GM12872 (cell line): Measurements from ENCODE around the gene SCMH1.

ENCODE experiments used
- TF ChIP-seq, protein P1 (sequence below): IDR thresholded peaks from 3 replicates; pipeline ENCODE4 v1.5.1; 2011; ENCODE audit warnings: low read depth, mild to moderate bottlenecking, low read length, moderate library complexity; ENCODE audit not compliant: insufficient read depth

Gene SCMH1

DNA sequence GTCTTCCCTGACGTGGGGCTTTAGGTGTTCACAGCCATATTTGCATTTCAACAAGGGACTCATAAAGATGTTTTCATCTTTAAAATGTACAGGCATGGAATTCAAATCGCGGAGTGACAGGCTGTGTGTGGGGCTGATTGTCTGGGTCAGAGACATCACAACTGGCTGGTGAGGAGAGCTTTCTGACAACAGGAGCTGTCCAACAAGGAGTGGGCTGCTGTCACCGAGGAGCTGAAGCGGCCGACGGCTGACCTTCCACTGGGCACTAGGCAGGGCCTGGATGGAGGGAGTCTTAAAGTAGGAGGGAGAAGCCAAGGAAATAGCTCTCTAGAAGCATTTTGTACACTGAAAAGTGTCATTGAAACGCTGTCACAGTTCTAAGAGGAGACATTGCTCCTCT, 30.5 kb upstream of the SCMH1 start:
- TF ChIP-seq, protein P1, sequence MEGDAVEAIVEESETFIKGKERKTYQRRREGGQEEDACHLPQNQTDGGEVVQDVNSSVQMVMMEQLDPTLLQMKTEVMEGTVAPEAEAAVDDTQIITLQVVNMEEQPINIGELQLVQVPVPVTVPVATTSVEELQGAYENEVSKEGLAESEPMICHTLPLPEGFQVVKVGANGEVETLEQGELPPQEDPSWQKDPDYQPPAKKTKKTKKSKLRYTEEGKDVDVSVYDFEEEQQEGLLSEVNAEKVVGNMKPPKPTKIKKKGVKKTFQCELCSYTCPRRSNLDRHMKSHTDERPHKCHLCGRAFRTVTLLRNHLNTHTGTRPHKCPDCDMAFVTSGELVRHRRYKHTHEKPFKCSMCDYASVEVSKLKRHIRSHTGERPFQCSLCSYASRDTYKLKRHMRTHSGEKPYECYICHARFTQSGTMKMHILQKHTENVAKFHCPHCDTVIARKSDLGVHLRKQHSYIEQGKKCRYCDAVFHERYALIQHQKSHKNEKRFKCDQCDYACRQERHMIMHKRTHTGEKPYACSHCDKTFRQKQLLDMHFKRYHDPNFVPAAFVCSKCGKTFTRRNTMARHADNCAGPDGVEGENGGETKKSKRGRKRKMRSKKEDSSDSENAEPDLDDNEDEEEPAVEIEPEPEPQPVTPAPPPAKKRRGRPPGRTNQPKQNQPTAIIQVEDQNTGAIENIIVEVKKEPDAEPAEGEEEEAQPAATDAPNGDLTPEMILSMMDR = no peak

DNA sequence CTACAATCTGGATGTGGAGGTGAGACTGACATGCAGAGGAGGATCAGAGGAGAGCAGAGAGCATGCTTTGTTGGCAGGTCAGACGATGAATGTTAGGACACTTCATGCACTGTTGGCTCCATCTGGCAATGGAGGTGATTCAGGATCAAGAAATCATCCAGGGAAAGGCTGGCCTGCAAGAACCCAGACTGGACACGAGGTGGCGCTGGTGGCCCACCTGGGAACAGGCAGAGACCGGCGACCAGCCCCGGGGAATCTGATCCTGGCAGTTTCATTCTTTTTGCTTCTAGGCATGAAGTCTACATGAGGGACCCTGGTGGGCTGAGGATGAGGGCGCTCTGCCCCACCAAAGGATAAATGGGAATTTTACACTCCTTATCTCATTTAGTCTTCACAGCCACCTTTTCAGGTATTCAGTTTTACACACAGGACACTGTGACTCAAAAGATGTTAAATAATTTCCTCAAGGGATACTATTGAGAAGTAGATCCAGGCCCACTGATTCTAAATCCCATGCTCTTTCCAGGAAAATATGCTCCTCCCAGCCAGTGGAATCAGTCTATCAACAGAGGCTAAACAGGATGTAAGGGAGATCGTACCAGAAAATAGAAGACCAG, 26.2 kb upstream of the SCMH1 start:
- TF ChIP-seq, protein P1 = peak; percentile 98

DNA sequence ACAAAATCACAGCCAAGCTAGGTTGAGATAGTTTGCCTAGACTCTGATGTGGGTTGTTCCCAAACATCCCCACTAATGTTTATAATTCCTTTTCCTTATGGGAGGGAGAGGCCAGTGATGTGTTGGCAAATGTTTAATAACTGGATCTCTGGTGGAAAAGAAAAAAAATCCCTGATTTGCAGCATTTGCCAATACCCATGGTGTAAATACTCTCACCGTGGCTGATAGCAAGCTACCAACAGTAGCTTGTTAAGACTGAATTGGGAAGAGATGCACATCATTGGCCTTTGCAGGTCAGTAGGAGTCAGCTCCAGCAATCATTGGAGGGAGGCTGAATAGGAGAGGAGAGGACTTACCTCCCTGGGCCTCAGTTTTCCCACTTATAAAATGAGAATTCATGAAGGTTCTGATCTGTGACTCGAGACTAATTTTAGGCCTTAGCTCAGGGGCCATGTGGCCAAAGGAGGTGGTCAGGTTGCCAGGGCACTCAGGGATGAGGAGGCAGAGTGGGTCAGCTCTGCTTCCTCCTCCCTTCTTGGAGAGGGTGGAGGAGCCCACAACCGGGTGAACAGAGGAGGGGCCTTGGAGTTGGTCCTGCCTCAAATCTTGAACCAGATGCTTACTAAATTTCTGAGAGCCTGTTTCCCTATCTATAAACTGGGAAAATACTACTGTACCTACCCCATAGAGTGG, 20.0 kb upstream of the SCMH1 start:
- TF ChIP-seq, protein P1 = no peak

DNA sequence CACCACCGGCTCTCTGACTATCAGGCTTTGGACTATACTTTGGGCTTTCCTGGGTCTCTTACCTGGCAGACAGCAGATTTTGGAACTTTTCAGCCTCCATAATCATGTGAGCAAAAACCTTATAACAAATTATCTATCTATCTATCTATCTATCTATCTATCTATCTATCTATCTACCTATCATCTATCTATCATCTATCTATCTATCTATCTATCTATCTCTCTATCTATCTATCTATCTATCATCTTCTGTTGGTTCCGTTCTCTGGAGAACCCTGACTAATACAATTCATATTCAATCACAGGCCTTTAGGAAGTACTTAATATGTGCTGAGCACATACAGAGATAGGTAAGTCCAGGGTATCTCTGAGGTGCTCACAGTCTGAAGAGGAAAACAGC, 18.7 kb upstream of the SCMH1 start:
- TF ChIP-seq, protein P1 = no peak

DNA sequence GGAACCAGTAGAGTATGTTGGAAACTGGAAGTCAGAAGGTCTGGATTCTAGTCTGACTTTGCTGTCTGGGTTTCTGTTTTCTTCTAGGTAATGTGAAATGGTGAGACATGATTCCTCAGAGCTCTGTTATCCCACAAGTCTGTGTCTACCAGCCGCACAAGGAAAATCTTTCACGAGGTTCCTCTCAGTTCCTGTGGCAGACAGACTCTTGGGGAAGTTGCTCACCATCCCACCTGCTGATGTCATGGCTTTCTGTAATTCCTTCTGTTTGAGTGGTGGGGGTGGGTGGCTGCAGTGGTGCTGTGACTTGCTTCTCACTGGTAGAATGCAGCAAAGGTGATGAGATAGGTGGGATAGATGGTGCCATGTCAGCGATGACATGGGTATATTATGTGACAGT, 17.1 kb upstream of the SCMH1 start:
- TF ChIP-seq, protein P1 = no peak

DNA sequence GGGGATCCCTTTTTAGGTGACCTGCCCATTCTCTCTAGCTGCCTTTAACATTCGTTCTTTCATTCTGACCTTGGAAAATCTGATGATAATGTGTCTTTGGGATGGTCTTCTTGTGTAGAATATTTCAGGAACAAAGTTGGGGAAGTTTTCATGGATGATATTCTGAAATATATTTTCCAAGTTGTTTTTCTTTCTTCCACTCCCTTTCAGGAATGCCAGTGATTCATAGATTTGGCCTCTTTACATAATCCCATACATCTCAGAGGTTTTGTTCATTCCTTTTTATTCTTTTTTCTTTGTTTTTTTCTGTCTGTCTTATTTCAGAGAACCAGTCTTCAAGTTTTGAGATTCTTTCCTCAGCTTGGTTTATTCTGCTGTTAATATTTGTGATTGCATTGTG, 13.9 kb upstream of the SCMH1 start:
- TF ChIP-seq, protein P1 = no peak

DNA sequence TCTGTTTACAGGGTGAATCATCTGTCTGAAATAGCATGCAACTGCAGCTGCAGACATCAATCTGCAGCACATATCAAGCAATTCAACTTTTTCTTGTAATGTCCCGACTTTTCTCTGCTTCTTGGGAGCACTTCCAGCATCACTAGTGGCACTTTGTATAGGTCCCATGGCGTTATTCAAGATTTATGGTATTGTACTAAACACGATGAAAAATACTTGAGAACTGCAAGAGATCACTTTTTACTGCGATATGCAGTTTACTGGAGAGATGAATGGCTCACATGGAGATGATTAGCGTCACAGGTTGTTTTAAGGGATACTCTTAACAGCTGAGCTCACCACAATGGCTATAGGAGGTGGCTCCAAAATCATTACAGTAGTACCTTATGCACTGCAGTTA, 7.2 kb upstream of the SCMH1 start:
- TF ChIP-seq, protein P1 = no peak
